Activated CD4-positive, alpha-beta T cell treated with anti-CD3 and anti-CD28 coated beads, Interleukin-2, amount 10 ng/mL, durations not matched to agents 7 days and 5 days (primary cell): ENCODE measurements around the gene OR52N2. TPM values are rescaled to one million over a fixed set of nuclear protein-coding genes. Genes with fewer than 3 reads are reported as not detected.

ENCODE experiments used
- CTCF ChIA-PET: fragments of 350-600 bp; sonication (Branson Sonifier 250); formaldehyde crosslinking; loops from one replicate; lab custom pipeline; 2021; ENCODE audit warnings: antibody characterized with exemption; lab: Charles Lee
- POLR2A ChIA-PET: fragments of 350-600 bp; sonication (Branson Sonifier 250); formaldehyde crosslinking; loops from one replicate; lab custom pipeline; 2021; ENCODE audit warnings: antibody characterized with exemption; lab: Charles Lee
- DNase-seq: peaks from one replicate; pipeline ENCODE4 v3.0.0-alpha.2; 2020
- H3K27ac Mint-ChIP-seq: one replicate; pipeline ENCODE4 v1.8.0; 2021; ENCODE audit warnings: mild to moderate bottlenecking, moderate library complexity, mixed read lengths
- H3K27me3 Mint-ChIP-seq: one replicate; pipeline ENCODE4 v1.8.0; 2021; ENCODE audit warnings: mixed read lengths
- H3K36me3 Mint-ChIP-seq: one replicate; pipeline ENCODE4 v1.8.0; 2021; ENCODE audit warnings: low read depth, mixed read lengths
- H3K4me1 Mint-ChIP-seq: one replicate; pipeline ENCODE4 v1.8.0; 2021; ENCODE audit warnings: mixed read lengths
- H3K4me3 Mint-ChIP-seq: one replicate; pipeline ENCODE4 v1.8.0; 2021; ENCODE audit warnings: mild to moderate bottlenecking, moderate library complexity, mixed read lengths
- H3K9me3 Mint-ChIP-seq: one replicate; pipeline ENCODE4 v1.8.0; 2021; ENCODE audit warnings: mixed read lengths
- total RNA-seq, 2 experiments: library from RNA; stranded (reverse); gene quantifications; one replicate each; pipeline ENCODE4 v1.2.3, GENCODE V29; 2021

The OR52N2 gene
- total RNA-seq, 2 experiments from 2014 or later: not detected

DNA sequence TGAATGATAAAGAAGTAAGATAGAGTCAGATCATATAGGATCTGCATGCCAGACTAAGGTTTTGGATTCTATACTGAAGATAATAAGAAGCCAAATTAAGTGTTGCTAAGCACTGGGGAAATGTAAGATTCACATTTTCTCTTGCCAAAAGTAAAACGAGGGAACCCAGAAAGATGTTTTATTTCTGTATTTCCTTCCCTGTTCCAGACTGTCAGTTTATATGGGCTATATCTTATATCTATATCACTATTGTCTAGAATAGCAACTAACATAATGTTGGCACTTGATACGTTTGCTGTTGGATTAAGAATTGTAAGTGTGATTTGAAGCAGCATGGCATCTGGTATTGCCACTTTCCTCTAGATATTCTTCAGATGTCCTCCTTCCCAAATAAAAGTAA, 24.7 kb downstream of the OR52N2 start:
- H3K36me3 Mint-ChIP-seq: no peaks in the 10 kb centered on the region
- DNase-seq: no peak
- no peak overlapping the region for H3K27ac Mint-ChIP-seq
- POLR2A ChIA-PET: no interaction called here
- CTCF ChIA-PET: no interaction called here
- H3K9me3 Mint-ChIP-seq: no peaks in the 10 kb centered on the region
- H3K4me1 Mint-ChIP-seq: no peaks in the 10 kb centered on the region
- H3K27me3 Mint-ChIP-seq: peaks cover 4% of the 10 kb centered on the region
- H3K4me3 Mint-ChIP-seq: no peak overlapping the region

DNA sequence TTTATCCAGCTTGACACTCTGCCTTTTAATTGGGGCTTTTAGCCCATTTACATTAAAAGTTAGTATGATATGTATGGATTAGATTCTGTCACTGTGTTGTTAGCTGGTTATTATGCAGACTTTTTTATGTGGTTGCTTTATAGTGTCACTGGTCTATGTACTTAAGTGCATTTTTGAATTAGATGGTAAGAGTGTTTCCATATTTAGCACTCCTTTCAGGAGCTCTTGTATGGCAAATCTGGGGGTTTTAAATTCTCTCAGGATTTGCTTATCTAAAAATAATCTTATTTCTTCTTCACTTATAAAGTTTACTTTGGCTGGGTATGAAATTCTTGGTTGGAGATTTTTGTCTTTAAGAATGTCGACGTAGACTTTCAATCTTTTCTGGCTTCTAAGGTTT, 29.0 kb downstream of the OR52N2 start:
- Mint-ChIP-seq H3K4me3 (no peak overlapping the region), H3K27ac (no peak overlapping the region), H3K36me3 (no peaks in the 10 kb centered on the region), H3K27me3 (peaks cover 4% of the 10 kb centered on the region), H3K4me1 (no peaks in the 10 kb centered on the region), H3K9me3 (no peaks in the 10 kb centered on the region)
- no peak for DNase-seq
- POLR2A ChIA-PET: no interaction called here
- CTCF ChIA-PET: no interaction called here

DNA sequence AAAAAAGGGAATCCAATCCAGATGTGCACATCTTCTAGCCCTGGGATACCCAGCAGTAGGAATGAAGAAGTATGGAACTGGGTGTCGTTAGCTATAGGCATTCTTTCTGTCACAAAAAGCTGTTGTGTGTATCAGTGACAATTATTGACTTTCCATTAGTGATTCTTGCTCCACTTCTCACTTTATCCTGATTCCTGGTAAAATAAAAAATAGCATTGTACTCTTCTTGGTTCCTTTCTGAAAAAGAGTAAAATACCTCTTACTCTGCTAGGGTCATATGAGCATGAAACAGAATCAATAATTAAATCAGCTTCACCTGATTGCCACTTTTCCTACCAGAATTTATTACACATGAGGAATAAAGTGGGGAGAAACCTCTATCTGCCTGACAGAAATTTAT, 33.1 kb downstream of the OR52N2 start, which contains the start of gene OR52E6:
Gene OR52E6 (minus strand): TSS at position 101 of the 400 bp plus-strand sequence. CDS start 0 bp downstream, at position 101.
- Mint-ChIP-seq H3K9me3 (no peaks in the 10 kb centered on the region), H3K27ac (no peak within 1 kb of the TSS), H3K4me3 (no peak within 1 kb of the TSS), H3K4me1 (no peaks in the 10 kb centered on the region), H3K36me3 (no peaks in the 10 kb centered on the region), H3K27me3 (peaks cover 6% of the 10 kb centered on the region)
- CTCF ChIA-PET: no interaction called here
- POLR2A ChIA-PET: no interaction called here
- no peak for DNase-seq

DNA sequence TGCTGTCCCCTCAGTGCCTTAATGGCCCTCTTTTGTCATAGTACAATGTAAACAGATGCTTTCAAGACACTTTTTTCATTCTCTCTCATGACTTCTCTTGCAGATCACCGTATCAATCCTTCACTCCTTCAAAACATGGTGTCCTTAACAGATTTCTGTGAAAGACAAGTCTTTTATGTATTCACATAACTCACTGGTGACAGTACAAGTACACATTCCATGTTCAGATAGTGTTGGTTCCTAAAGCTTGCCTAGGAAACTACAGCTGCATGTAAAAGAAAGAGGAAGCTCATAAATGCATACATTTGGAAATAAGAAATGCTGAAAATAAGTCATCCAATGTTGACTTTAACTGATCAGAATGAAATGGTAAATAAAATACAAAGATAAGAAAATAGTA, 38.0 kb downstream of the OR52N2 start:
- Mint-ChIP-seq H3K27me3 (peaks cover 4% of the 10 kb centered on the region), H3K4me1 (no peaks in the 10 kb centered on the region), H3K4me3 (no peak overlapping the region), H3K27ac (no peak overlapping the region), H3K36me3 (no peaks in the 10 kb centered on the region), H3K9me3 (no peaks in the 10 kb centered on the region)
- no peak for DNase-seq
- CTCF ChIA-PET: no interaction called here
- POLR2A ChIA-PET: no interaction called here

DNA sequence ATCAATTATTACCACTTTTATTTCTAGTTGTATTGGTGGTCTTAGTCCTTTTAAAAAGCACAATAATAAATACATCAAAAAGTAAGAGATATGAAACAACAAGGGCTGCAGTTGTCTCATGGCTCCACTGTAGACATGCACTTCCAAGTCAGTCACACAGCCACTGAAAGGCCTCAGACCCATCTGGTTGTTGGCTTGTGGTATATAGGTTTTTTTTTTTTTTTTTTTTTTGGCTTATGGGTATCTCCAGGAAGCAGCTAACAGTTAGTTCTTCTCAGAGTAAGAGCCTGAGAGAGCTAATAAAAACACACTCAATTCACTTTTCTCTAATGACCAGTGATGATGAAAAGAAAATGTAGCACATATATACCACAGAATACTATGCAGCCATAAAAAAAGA, 39.0 kb downstream of the OR52N2 start:
- CTCF ChIA-PET: no interaction called here
- H3K27ac Mint-ChIP-seq: no peak overlapping the region
- POLR2A ChIA-PET: no interaction called here

DNA sequence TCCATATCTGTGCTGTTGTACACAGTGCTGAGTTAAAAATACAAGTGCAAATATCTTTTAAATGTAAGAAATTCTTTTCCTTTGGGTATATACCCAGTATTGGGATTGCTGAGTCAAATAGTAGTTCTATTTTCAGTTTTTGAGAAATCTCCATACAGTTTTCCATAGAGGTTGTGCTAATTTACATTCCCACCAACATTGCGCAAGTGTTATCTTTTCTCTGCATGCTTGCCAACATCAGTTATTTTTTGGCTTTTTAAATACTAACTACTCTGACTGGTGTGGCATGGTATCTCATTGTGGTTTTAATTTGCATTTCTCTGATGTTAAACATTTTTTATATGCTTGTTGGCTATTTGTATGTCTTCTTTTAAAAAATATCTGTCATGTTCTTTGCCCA, 42.3 kb downstream of the OR52N2 start:
- ChIA-PET POLR2A (no interaction called here), CTCF (no interaction called here)
- H3K27ac Mint-ChIP-seq: no peak overlapping the region
- no peak overlapping the region for H3K4me3 Mint-ChIP-seq
- no peaks in the 10 kb centered on the region for H3K9me3 Mint-ChIP-seq
- H3K27me3 Mint-ChIP-seq: peaks cover 10% of the 10 kb centered on the region
- no peaks in the 10 kb centered on the region for H3K4me1 Mint-ChIP-seq
- no peaks in the 10 kb centered on the region for H3K36me3 Mint-ChIP-seq
- DNase-seq: no peak

More for the DNA sequence above, 39.0 kb downstream of the OR52N2 start:
- H3K4me3 Mint-ChIP-seq: no peak overlapping the region
- no peaks in the 10 kb centered on the region for H3K4me1 Mint-ChIP-seq
- no peaks in the 10 kb centered on the region for H3K9me3 Mint-ChIP-seq
- H3K36me3 Mint-ChIP-seq: no peaks in the 10 kb centered on the region
- no peak for DNase-seq
- H3K27me3 Mint-ChIP-seq: peaks cover 4% of the 10 kb centered on the region

DNA sequence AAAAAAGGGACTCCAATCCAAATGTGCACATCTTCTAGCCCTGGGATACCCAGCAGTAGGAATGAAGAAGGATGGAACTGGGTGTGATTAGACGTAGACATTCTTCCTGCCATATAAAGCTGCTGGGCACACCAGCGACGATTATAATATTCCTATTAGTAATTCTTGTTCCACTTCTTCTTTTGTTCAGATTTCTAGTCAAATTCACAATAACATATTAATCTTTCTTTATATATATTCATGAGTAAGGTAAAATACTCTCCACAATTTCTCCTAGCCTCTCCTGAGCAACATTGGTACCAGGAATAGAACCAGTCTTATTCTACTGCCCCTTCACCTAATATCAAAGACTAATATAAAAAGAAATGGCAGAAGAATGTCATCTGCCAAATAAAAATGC, 48.9 kb downstream of the OR52N2 start, which contains the start of gene OR52E8:
Gene OR52E8 (minus strand): TSS at position 101 of the 400 bp plus-strand sequence. CDS start 0 bp downstream, at position 101.
- no peak for DNase-seq
- Mint-ChIP-seq H3K4me3 (no peak within 1 kb of the TSS), H3K27ac (no peak within 1 kb of the TSS), H3K36me3 (no peaks in the 10 kb centered on the region), H3K9me3 (no peaks in the 10 kb centered on the region), H3K4me1 (no peaks in the 10 kb centered on the region), H3K27me3 (peaks cover 10% of the 10 kb centered on the region)
- ChIA-PET CTCF (no interaction called here), POLR2A (no interaction called here)

DNA sequence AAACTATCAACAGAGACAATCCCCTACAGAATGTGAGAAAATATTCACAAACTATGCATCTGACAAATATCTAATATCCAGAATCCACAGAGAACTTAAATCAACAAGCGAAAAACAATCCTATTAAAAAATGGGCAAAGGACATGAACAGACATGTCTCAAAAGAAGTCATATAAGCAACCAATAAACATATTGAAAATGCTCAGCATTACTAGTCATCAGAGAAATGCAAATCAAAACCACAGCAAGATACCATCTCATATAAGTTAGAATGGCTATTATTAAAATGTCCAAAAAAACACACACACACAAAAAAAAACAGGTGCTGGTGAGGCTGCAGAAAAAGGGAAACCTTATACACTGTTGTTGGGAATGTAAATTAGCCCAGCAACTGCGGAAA, 57.1 kb downstream of the OR52N2 start:
- CTCF ChIA-PET: interaction anchor here (0.7 kb wide), 1 partner anchor 1261 kb away, joined by 3 read pairs; no protein-coding TSS in a partner anchor

More for the DNA sequence above, 57.1 kb downstream of the OR52N2 start:
- no peak for DNase-seq
- Mint-ChIP-seq H3K27ac (no peak overlapping the region), H3K4me1 (no peaks in the 10 kb centered on the region), H3K9me3 (no peaks in the 10 kb centered on the region), H3K4me3 (no peak overlapping the region), H3K36me3 (no peaks in the 10 kb centered on the region), H3K27me3 (peaks cover 10% of the 10 kb centered on the region)
- POLR2A ChIA-PET: no interaction called here

Other genes starting within 250 kb of the OR52N2 start
- gene OR52B6, start 228.0 kb upstream of the OR52N2 start, total RNA-seq: not detected
- gene TRIM6, start 212.3 kb upstream of the OR52N2 start, total RNA-seq: under 1 TPM; 0.07 to 0.37 TPM
- gene TRIM34, start 183.9 kb upstream of the OR52N2 start, total RNA-seq: 10 to 100 TPM; 12.7 to 13.9 TPM
- gene TRIM5, start 123.8 kb upstream of the OR52N2 start, total RNA-seq: 10 to 100 TPM; 26.2 to 31.1 TPM
- gene TRIM22, start 119.1 kb upstream of the OR52N2 start, total RNA-seq: 100 to 1,000 TPM; 317 to 367 TPM
- gene OR56B1, start 72.5 kb upstream of the OR52N2 start, total RNA-seq: under 1 TPM; 0.31 to 0.40 TPM
- gene OR52N4, start 54.7 kb upstream of the OR52N2 start, total RNA-seq: 1 to 10 TPM in 1 of 2 experiments, under 1 TPM in 1; 0.89 to 1.1 TPM
- gene OR52N5, start 25.6 kb upstream of the OR52N2 start, total RNA-seq: not detected
- gene OR52N1, start 17.7 kb upstream of the OR52N2 start, total RNA-seq: not detected
- not detected for gene OR52E6, start 33.0 kb downstream of the OR52N2 start, total RNA-seq
- not detected for gene OR52E8, start 48.8 kb downstream of the OR52N2 start, total RNA-seq
- gene OR52E4, start 71.7 kb downstream of the OR52N2 start, total RNA-seq: not detected
- not detected for gene OR52E5, start 84.3 kb downstream of the OR52N2 start, total RNA-seq
- not detected for gene OR56A3, start 133.3 kb downstream of the OR52N2 start, total RNA-seq
- gene OR56A5, start 159.6 kb downstream of the OR52N2 start, total RNA-seq: not detected
- not detected for gene OR52L1, start 178.1 kb downstream of the OR52N2 start, total RNA-seq
- gene OR56A4, start 198.0 kb downstream of the OR52N2 start, total RNA-seq: not detected
- not detected for gene OR56A1, start 221.8 kb downstream of the OR52N2 start, total RNA-seq